GM19455 (cell line): ENCODE results near the gene GOLGA8S.
"Not testable (repeated sequence)": the region's sequence is repeated elsewhere in the genome, so short reads cannot be mapped to it uniquely, and the experiment has no call there.

Source experiments
- ATAC-seq: cut with Tn5 transposase; IDR thresholded peaks from one replicate; pipeline ENCODE4 v1.9.1; 2021; ENCODE audit not compliant: unreplicated experiment

The GOLGA8S gene

GRCh38 chr15:23354448-23354847, at the start of gene GOLGA8S:
Gene GOLGA8S (plus strand): TSS chr15:23354748. CDS start chr15:23354810, 62 bp downstream.
- not testable (repeated sequence) for ATAC-seq

GRCh38 chr15:23304805-23305204, 49.7 kb upstream of the GOLGA8S start:
- ATAC-seq, result not testable (repeated sequence)

- ATAC-seq, result not testable (repeated sequence)
Observed at GRCh38 chr15:23305921-23306320, 48.6 kb upstream of the GOLGA8S start.

GRCh38 chr15:23311233-23311632, 43.3 kb upstream of the GOLGA8S start:
- ATAC-seq, result not testable (repeated sequence)

GRCh38 chr15:23334096-23334495, 20.5 kb upstream of the GOLGA8S start, which contains the start of gene GOLGA6L26:
Gene GOLGA6L26 (minus strand): TSS chr15:23334196. CDS start chr15:23334135, 61 bp downstream.
- not testable (repeated sequence) for ATAC-seq

- ATAC-seq, result not testable (repeated sequence)
Observed at GRCh38 chr15:23362622-23363021, 8.1 kb downstream of the GOLGA8S start.

- not testable (repeated sequence) for ATAC-seq
Observed at GRCh38 chr15:23364261-23364660, 9.7 kb downstream of the GOLGA8S start.

- ATAC-seq, result no peak
Observed at GRCh38 chr15:23370578-23370977, 16.0 kb downstream of the GOLGA8S start.

GRCh38 chr15:23371134-23371533, 16.6 kb downstream of the GOLGA8S start:
- ATAC-seq, result not testable (repeated sequence)

- not testable (repeated sequence) for ATAC-seq
Observed at GRCh38 chr15:23371868-23372267, 17.3 kb downstream of the GOLGA8S start.

GRCh38 chr15:23372284-23372683, 17.7 kb downstream of the GOLGA8S start:
- ATAC-seq, result no peak

- not testable (repeated sequence) for ATAC-seq
Observed at GRCh38 chr15:23372891-23373600, 18.5 kb downstream of the GOLGA8S start.

GRCh38 chr15:23374226-23374625, 19.7 kb downstream of the GOLGA8S start:
- ATAC-seq, result not testable (repeated sequence)

- ATAC-seq, result not testable (repeated sequence)
Observed at GRCh38 chr15:23378946-23379345, 24.4 kb downstream of the GOLGA8S start.

- ATAC-seq, result not testable (repeated sequence)
Observed at GRCh38 chr15:23380700-23381099, 26.2 kb downstream of the GOLGA8S start.

- ATAC-seq, result not testable (repeated sequence)
Observed at GRCh38 chr15:23381192-23381591, 26.6 kb downstream of the GOLGA8S start.

GRCh38 chr15:23384371-23384770, 29.8 kb downstream of the GOLGA8S start:
- no peak for ATAC-seq

- no peak for ATAC-seq
Observed at GRCh38 chr15:23385886-23386430, 31.4 kb downstream of the GOLGA8S start.

GRCh38 chr15:23387621-23388190, 33.2 kb downstream of the GOLGA8S start:
- no peak for ATAC-seq

- ATAC-seq, result no peak
Observed at GRCh38 chr15:23395030-23395692, 40.6 kb downstream of the GOLGA8S start.

- no peak for ATAC-seq
Observed at GRCh38 chr15:23395832-23396231, 41.3 kb downstream of the GOLGA8S start.
